ENCODE measurements around the gene RPS19.

The RPS19 gene

DNA sequence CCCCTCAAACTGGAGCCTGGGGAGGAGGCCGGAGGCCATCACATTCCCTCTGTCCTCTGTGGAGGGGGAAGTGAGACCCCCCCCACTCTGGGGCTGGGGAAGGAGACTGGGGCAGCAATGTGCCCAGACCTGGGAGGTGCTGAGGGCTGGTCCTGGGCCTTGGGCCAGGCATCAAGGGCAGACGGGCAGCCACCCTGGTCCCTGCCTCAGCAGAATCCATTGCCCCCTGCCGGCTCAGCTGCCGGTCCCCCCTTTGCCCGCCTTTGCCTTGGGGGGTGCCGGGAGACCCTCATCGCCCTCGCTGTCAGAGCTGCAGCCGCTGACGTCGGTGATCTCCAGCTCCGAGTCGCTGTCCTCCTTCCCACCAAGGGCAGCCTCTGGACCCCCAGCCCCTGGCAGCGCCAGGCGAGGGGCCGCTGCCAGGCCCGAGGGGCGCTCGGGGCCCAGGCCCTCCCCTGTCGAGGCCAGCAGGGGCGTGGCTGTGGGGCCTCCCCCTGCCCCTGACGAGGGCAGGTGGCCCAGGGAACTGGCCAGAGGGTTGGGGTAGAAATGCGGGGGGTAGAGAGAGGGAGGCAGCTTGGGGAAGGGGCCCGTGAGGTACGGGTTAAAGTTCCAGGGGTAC, 48.0 kb downstream of the RPS19 start:
- in situ Hi-C loops (cut with MboI; ENCODE audit: low sequenced_read_pairs, unreplicated experiment), result no loop called here
- no peak for DNase-seq (ENCODE audit: low spot score)
- TF ChIP-seq, protein P1, sequence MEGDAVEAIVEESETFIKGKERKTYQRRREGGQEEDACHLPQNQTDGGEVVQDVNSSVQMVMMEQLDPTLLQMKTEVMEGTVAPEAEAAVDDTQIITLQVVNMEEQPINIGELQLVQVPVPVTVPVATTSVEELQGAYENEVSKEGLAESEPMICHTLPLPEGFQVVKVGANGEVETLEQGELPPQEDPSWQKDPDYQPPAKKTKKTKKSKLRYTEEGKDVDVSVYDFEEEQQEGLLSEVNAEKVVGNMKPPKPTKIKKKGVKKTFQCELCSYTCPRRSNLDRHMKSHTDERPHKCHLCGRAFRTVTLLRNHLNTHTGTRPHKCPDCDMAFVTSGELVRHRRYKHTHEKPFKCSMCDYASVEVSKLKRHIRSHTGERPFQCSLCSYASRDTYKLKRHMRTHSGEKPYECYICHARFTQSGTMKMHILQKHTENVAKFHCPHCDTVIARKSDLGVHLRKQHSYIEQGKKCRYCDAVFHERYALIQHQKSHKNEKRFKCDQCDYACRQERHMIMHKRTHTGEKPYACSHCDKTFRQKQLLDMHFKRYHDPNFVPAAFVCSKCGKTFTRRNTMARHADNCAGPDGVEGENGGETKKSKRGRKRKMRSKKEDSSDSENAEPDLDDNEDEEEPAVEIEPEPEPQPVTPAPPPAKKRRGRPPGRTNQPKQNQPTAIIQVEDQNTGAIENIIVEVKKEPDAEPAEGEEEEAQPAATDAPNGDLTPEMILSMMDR (IDR thresholded peaks at IDR 0.05; ENCODE audit: borderline replicate concordance, control extremely low read depth, extremely low read depth, insufficient read depth, missing control alignments), result no peak

GRCh38 chr19:41908724-41909464, 48.8 kb downstream of the RPS19 start:
- no peak for DNase-seq (ENCODE audit: low spot score)
- TF ChIP-seq, protein P1 (IDR thresholded peaks at IDR 0.05; ENCODE audit: borderline replicate concordance, control extremely low read depth, extremely low read depth, insufficient read depth, missing control alignments), result no peak
- in situ Hi-C loops (cut with MboI; ENCODE audit: low sequenced_read_pairs, unreplicated experiment), result no loop called here

- TF ChIP-seq, protein P1 (IDR thresholded peaks at IDR 0.05; ENCODE audit: borderline replicate concordance, control extremely low read depth, extremely low read depth, insufficient read depth, missing control alignments), result no peak
- in situ Hi-C loops (cut with MboI; ENCODE audit: low sequenced_read_pairs, unreplicated experiment), result no loop called here
Measured at GRCh38 chr19:41909706-41910105, 49.7 kb downstream of the RPS19 start.

DNA sequence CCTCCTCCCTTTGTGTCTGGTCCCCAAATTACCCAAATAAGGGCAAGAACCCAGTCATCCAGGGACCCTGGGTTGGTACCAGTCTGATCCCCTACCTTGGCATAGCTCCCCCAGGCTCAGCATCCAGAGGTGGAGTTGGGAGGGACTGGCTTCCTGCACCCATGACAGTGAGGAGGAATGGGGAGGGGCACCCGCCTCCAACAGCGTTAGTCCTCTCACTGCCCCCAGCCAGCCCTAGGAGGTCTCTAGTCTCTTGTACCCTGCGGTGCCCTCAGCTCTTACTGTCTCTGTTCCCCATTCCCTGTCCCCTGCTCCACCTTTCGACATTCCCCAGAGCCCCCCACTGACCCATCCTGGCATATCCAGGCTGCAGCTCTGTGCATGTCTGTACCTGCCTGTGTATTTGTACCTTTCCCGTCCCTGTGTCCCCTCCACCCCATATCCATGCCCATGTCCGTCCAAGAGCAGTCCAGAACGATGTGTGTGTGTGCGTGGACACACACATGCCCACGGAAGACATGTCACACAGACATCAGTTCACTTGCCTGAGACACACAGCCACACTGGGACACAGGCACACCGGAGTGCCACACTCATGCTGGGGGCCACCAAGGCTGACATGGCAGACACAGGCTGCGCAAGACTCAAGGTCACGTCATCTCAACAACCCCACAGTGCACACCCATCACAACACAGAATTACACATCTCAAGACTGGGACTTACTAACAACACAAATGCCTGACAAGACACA, 50.4 kb downstream of the RPS19 start:
- DNase-seq (ENCODE audit: low spot score), result no peak
- in situ Hi-C loops (cut with MboI; ENCODE audit: low sequenced_read_pairs, unreplicated experiment), result no loop called here
- TF ChIP-seq, protein P1 (IDR thresholded peaks at IDR 0.05; ENCODE audit: borderline replicate concordance, control extremely low read depth, extremely low read depth, insufficient read depth, missing control alignments), result no peak

More at GRCh38 chr19:41909706-41910105, 49.7 kb downstream of the RPS19 start:
- DNase-seq (ENCODE audit: low spot score), result no peak

DNA sequence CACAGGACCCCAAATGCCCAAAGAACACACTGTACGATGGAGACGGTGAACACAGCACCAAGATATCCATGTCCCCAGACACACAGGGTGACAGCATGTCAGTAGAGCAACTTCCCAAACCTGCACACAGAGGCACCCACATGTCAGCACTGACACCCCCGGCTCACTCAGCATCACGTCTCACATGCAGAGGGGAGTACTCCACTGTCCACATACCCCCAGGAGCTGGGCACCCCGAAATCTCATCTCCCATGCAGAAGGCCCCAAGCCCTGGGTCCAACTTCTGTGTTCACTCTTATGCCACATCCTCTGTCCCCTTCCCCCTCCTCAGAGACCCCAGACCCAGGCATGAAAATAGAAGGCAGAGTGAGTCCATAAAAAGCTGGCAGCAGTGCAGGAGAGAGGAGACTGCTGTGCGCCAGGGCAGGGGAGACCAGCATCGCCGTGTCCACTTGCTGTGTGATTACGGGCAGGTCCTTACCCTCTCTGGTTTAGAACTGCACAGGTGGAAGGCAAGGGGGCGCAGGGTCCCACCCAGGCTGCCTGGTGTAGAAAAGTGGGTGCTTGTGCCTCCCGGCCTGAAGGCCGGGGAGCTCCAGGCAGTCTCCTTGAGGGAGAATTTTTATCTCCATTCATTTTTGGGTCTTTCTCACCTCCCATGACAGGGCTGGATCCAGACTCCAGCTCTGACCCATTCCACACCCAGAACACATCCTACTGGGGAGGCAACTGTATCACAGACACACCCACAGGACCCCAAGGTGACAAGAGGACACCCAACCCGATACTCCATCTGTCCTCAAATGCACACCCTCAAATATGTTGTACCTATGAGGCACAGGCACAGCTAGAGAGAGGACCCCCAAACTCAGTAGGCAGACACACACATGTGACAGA, 51.2 kb downstream of the RPS19 start:
- DNase-seq (ENCODE audit: low spot score), result no peak
- in situ Hi-C loops (cut with MboI; ENCODE audit: low sequenced_read_pairs, unreplicated experiment), result no loop called here
- TF ChIP-seq, protein P1 (IDR thresholded peaks at IDR 0.05; ENCODE audit: borderline replicate concordance, control extremely low read depth, extremely low read depth, insufficient read depth, missing control alignments), result no peak
